HepG2 (cell line): Measurements from ENCODE around the gene RNF222. TPM values are rescaled to one million over a fixed set of nuclear protein-coding genes. Genes with fewer than 3 reads are reported as not detected.
A peak's percentile ranks its signal among the peaks of the same experiment; 100 is the strongest.

Source experiments
- ATF7 ChIP-seq, 2 experiments: fragments of 450-650 bp in 1 of 2; sonication (generic) in 1 of 2; formaldehyde crosslinking in 1 of 2; IDR thresholded peaks; 2 replicates each; pipeline versions ENCODE4 v1.4.0 to v1.6.1; 2016 to 2020; ENCODE audit warnings: antibody characterized with exemption in 1 of 2, mild to moderate bottlenecking in 1 of 2, missing genetic modification reagents in 1 of 2
- CEBPB ChIP-seq: IDR thresholded peaks from 2 replicates; pipeline ENCODE4 v1.6.1; 2011; ENCODE audit warnings: low read depth, low read length, improper control_type of control experiment, borderline replicate concordance
- FIP1L1 ChIP-seq: fragments of 200-400 bp; formaldehyde crosslinking; IDR thresholded peaks from 2 replicates; pipeline ENCODE4 v1.6.1; 2018; ENCODE audit warnings: low read depth, mild to moderate bottlenecking, low read length, moderate library complexity, borderline replicate concordance; ENCODE audit not compliant: insufficient read depth
- FOXP1 ChIP-seq, 2 experiments: fragments of 450-650 bp in 1 of 2; IDR thresholded peaks; 2 replicates each; pipeline ENCODE4 v1.6.1; 2017 to 2018; ENCODE audit warnings: antibody characterized with exemption in 1 of 2
- GABPB1 ChIP-seq: IDR thresholded peaks from 2 replicates; pipeline ENCODE4 v1.6.1; 2016; ENCODE audit warnings: mild to moderate bottlenecking, missing genetic modification reagents, moderate library complexity, missing compliant biosample characterization
- HOXA5 ChIP-seq: sonication (generic); formaldehyde crosslinking; IDR thresholded peaks from 2 replicates; pipeline ENCODE4 v1.4.0; 2020; ENCODE audit warnings: missing genetic modification reagents
- MIER3 ChIP-seq: IDR thresholded peaks from 2 replicates; pipeline ENCODE4 v1.6.1; 2016; ENCODE audit warnings: missing compliant biosample characterization, borderline replicate concordance
- MYC ChIP-seq: sonication (generic); formaldehyde crosslinking; IDR thresholded peaks from 2 replicates; pipeline ENCODE4 v1.9.0; 2021; ENCODE audit warnings: missing genetic modification reagents, borderline replicate concordance
- PAF1 ChIP-seq: IDR thresholded peaks from 2 replicates; pipeline ENCODE4 v1.6.1; 2016; ENCODE audit warnings: missing genetic modification reagents, missing compliant biosample characterization
- PPARG ChIP-seq: conservative IDR thresholded peaks from 2 replicates; pipeline ENCODE4 v1.6.1; 2016; ENCODE audit warnings: missing biosample characterization, missing genetic modification reagents
- SATB2 ChIP-seq: sonication (generic); formaldehyde crosslinking; IDR thresholded peaks from 2 replicates; pipeline ENCODE4 v1.5.0; 2020; ENCODE audit warnings: missing genetic modification reagents
- SOX13 ChIP-seq, 3 experiments: fragments of 450-650 bp in 1 of 3; sonication (generic) in 1 of 3; formaldehyde crosslinking in 1 of 3; IDR thresholded peaks in 2 of 3; conservative IDR thresholded peaks in 1 of 3; 2 replicates each; pipeline versions ENCODE4 v1.5.0 to v1.6.1; 2016 to 2020; ENCODE audit warnings: antibody characterized with exemption in 1 of 3, mild to moderate bottlenecking in 1 of 3, missing compliant biosample characterization in 1 of 3, missing genetic modification reagents in 1 of 3, moderate library complexity in 1 of 3
- TGIF2 ChIP-seq: IDR thresholded peaks from 2 replicates; pipeline ENCODE4 v1.6.1; 2016; ENCODE audit warnings: control low read depth, missing compliant biosample characterization
- XBP1 ChIP-seq: sonication (generic); formaldehyde crosslinking; IDR thresholded peaks from 2 replicates; pipeline ENCODE4 v1.5.0; 2020; ENCODE audit warnings: missing genetic modification reagents
- ZNF224 ChIP-seq: sonication (generic); formaldehyde crosslinking; IDR thresholded peaks from 2 replicates; pipeline ENCODE4 v1.5.0; 2020; ENCODE audit warnings: mild to moderate bottlenecking, missing genetic modification reagents
- ZNF296 ChIP-seq: sonication (generic); formaldehyde crosslinking; conservative IDR thresholded peaks from 2 replicates; pipeline ENCODE4 v1.5.0; 2020; ENCODE audit warnings: mild to moderate bottlenecking, missing genetic modification reagents
- ZNF34 ChIP-seq: sonication (generic); formaldehyde crosslinking; IDR thresholded peaks from 2 replicates; pipeline ENCODE4 v1.4.0; 2020; ENCODE audit warnings: mild to moderate bottlenecking, missing genetic modification reagents, borderline replicate concordance
- ZNF724P ChIP-seq: sonication (generic); formaldehyde crosslinking; IDR thresholded peaks from 2 replicates; pipeline ENCODE4 v1.8.0; 2022; ENCODE audit warnings: missing genetic modification reagents, borderline replicate concordance
- ZNF780A ChIP-seq: sonication (generic); formaldehyde crosslinking; IDR thresholded peaks from 2 replicates; pipeline ENCODE4 v1.8.0; 2022; ENCODE audit warnings: mild to moderate bottlenecking, missing genetic modification reagents, moderate library complexity
- polyA plus RNA-seq, 8 experiments: library from polyadenylated mRNA; depleted of rRNA in 3 of 8; stranded (reverse) in 7 of 8; unstranded in 1 of 8; fragments of >200 nt; fragmentation: Illumina TruSeq in 4 of 8; extraction: Trizol in 4 of 8; gene quantifications; 2 replicates each; pipeline versions ENCODE4 v1.2.1 to v1.2.3, GENCODE V29; 2011 to 2016; ENCODE audit warnings: low read depth in 4 of 8, missing spikeins in 1 of 8, mixed read lengths in 1 of 8; ENCODE audit not compliant: insufficient read depth in 1 of 8
- total RNA-seq, 5 experiments: library from RNA; depleted of rRNA; stranded (reverse); fragments of >200 nt; fragmentation: Illumina TruSeq; extraction: Trizol; gene quantifications; 2 replicates each; pipeline ENCODE4 v1.2.3, GENCODE V29; 2016; ENCODE audit warnings: low read depth in 1 of 5
- TF ChIP-seq, protein P1 (sequence below): IDR thresholded peaks from 2 replicates; pipeline ENCODE4 v1.6.1; 2018; ENCODE audit warnings: missing genetic modification reagents
- TF ChIP-seq, protein P2 (sequence below): sonication (generic); formaldehyde crosslinking; IDR thresholded peaks from 2 replicates; pipeline ENCODE4 v1.5.1; 2020; ENCODE audit warnings: missing genetic modification reagents, mild to moderate bottlenecking, borderline replicate concordance
- TF ChIP-seq, protein P3 (sequence below): sonication (generic); formaldehyde crosslinking; IDR thresholded peaks from 2 replicates; pipeline ENCODE4 v1.8.1; 2023; ENCODE audit warnings: mild to moderate bottlenecking, missing genetic modification reagents

RNF222 gene
- total and polyA plus RNA-seq, 2 of the 13 experiments (the other 11 are each of a cell fraction or from before 2014, with no cell fraction given): not detected

GRCh38 chr17:8376271-8377067 is 21.2 kb downstream of the RNF222 start, which contains the start of gene KRABD2 (continued):
- TF ChIP-seq FIP1L1 (0 out of 2 replicates have a peak, but pooled peaks have one; percentile 54), ZNF296 (CRISPR knock-in tag) (0 out of 2 replicates have a peak, but pooled peaks have one; percentile 70), GABPB1 (peak; percentile 95), SOX13 (IDR thresholded peaks at IDR 0.05) (no peak; the same call in 1 of the 2 replicates), SOX13 (CRISPR knock-in tag; conservative IDR thresholded peaks at IDR 0.05 in 1 of 2, IDR thresholded peaks at IDR 0.05 in 1 of 2) (peak in 1 of 2 experiments; percentile 30; a peak in 1 of 4 replicates), XBP1 (CRISPR knock-in tag) (no peak), MYC (CRISPR knock-in tag) (peak; percentile 79), ZNF780A (no peak), TGIF2 (CRISPR knock-in tag) (peak; percentile 38; the same call in 1 of the 2 replicates), PPARG (CRISPR knock-in tag) (no peak), FOXP1 (IDR thresholded peaks at IDR 0.05) (no peak), FOXP1 (CRISPR knock-in tag; IDR thresholded peaks at IDR 0.05) (peak; percentile 15; the same call in 1 of the 2 replicates), MIER3 (CRISPR knock-in tag) (peak; percentile 81; the same call in 1 of the 2 replicates), ZNF724P (no peak), HOXA5 (peak; percentile 83), ZNF34 (CRISPR knock-in tag) (peak; percentile 79), ATF7 (IDR thresholded peaks at IDR 0.05) (no peak), ATF7 (CRISPR knock-in tag; IDR thresholded peaks at IDR 0.05) (peak; percentile 50; the same call in 1 of the 2 replicates), ZNF224 (CRISPR knock-in tag) (no peak), PAF1 (CRISPR knock-in tag) (peak; percentile 89), SATB2 (CRISPR knock-in tag) (0 out of 2 replicates have a peak, but pooled peaks have one; percentile 70), CEBPB (no peak)
- TF ChIP-seq, protein P1, sequence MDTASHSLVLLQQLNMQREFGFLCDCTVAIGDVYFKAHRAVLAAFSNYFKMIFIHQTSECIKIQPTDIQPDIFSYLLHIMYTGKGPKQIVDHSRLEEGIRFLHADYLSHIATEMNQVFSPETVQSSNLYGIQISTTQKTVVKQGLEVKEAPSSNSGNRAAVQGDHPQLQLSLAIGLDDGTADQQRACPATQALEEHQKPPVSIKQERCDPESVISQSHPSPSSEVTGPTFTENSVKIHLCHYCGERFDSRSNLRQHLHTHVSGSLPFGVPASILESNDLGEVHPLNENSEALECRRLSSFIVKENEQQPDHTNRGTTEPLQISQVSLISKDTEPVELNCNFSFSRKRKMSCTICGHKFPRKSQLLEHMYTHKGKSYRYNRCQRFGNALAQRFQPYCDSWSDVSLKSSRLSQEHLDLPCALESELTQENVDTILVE (CRISPR knock-in tag): peak; percentile 48; the same call in 1 of the 2 replicates
- TF ChIP-seq, protein P2, sequence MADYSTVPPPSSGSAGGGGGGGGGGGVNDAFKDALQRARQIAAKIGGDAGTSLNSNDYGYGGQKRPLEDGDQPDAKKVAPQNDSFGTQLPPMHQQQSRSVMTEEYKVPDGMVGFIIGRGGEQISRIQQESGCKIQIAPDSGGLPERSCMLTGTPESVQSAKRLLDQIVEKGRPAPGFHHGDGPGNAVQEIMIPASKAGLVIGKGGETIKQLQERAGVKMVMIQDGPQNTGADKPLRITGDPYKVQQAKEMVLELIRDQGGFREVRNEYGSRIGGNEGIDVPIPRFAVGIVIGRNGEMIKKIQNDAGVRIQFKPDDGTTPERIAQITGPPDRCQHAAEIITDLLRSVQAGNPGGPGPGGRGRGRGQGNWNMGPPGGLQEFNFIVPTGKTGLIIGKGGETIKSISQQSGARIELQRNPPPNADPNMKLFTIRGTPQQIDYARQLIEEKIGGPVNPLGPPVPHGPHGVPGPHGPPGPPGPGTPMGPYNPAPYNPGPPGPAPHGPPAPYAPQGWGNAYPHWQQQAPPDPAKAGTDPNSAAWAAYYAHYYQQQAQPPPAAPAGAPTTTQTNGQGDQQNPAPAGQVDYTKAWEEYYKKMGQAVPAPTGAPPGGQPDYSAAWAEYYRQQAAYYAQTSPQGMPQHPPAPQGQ (CRISPR knock-in tag): peak; percentile 93; the same call in 1 of the 2 replicates
- TF ChIP-seq, protein P3, sequence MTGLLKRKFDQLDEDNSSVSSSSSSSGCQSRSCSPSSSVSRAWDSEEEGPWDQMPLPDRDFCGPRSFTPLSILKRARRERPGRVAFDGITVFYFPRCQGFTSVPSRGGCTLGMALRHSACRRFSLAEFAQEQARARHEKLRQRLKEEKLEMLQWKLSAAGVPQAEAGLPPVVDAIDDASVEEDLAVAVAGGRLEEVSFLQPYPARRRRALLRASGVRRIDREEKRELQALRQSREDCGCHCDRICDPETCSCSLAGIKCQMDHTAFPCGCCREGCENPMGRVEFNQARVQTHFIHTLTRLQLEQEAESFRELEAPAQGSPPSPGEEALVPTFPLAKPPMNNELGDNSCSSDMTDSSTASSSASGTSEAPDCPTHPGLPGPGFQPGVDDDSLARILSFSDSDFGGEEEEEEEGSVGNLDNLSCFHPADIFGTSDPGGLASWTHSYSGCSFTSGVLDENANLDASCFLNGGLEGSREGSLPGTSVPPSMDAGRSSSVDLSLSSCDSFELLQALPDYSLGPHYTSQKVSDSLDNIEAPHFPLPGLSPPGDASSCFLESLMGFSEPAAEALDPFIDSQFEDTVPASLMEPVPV (CRISPR knock-in tag): peak; percentile 52; the same call in 1 of the 2 replicates
